SK-N-SH (cell line): Measurements from ENCODE around the gene ANAPC2.

Experiments used
- ELF1 ChIP-seq: IDR thresholded peaks from 2 replicates; pipeline ENCODE4 v1.4.0; 2012
- MEF2A ChIP-seq: IDR thresholded peaks from 2 replicates; pipeline ENCODE4 v1.4.0; 2012; ENCODE audit warnings: low read depth, borderline replicate concordance
- MXI1 ChIP-seq: IDR thresholded peaks from 2 replicates; pipeline ENCODE4 v1.6.1; 2012; ENCODE audit warnings: mild to moderate bottlenecking, low read depth, low read length, improper control_type of control experiment
- TF ChIP-seq, protein P1 (sequence below): fragments of 200-600 bp; sonication (generic); IDR thresholded peaks from 2 replicates; pipeline ENCODE4 v1.6.1; 2017; ENCODE audit warnings: antibody characterized with exemption, mild to moderate bottlenecking, moderate library complexity

- no peak for TF ChIP-seq ELF1
- TF ChIP-seq, protein P1, sequence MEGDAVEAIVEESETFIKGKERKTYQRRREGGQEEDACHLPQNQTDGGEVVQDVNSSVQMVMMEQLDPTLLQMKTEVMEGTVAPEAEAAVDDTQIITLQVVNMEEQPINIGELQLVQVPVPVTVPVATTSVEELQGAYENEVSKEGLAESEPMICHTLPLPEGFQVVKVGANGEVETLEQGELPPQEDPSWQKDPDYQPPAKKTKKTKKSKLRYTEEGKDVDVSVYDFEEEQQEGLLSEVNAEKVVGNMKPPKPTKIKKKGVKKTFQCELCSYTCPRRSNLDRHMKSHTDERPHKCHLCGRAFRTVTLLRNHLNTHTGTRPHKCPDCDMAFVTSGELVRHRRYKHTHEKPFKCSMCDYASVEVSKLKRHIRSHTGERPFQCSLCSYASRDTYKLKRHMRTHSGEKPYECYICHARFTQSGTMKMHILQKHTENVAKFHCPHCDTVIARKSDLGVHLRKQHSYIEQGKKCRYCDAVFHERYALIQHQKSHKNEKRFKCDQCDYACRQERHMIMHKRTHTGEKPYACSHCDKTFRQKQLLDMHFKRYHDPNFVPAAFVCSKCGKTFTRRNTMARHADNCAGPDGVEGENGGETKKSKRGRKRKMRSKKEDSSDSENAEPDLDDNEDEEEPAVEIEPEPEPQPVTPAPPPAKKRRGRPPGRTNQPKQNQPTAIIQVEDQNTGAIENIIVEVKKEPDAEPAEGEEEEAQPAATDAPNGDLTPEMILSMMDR: no peak
- TF ChIP-seq MXI1: no peak
- no peak for TF ChIP-seq MEF2A
Measured at GRCh38 chr9:137233143-137233980, 45.0 kb upstream of the ANAPC2 start.
